GM18867 (cell line): ENCODE measurements around the gene DPEP2NB.
A peak's percentile ranks its signal among the peaks of the same experiment; 100 is the strongest.
"Not testable (repeated sequence)": the region's sequence is repeated elsewhere in the genome, so short reads cannot be mapped to it uniquely, and the experiment has no call there.

ENCODE experiments used
- ATAC-seq: cut with Tn5 transposase; IDR thresholded peaks from one replicate; pipeline ENCODE4 v1.9.1; 2021; ENCODE audit warnings: mild to moderate bottlenecking, moderate library complexity; ENCODE audit not compliant: unreplicated experiment

DPEP2NB gene

GRCh38 chr16:68019167-68019680 is 3.5 kb upstream of the DPEP2NB start:
- ATAC-seq: no peak

DNA sequence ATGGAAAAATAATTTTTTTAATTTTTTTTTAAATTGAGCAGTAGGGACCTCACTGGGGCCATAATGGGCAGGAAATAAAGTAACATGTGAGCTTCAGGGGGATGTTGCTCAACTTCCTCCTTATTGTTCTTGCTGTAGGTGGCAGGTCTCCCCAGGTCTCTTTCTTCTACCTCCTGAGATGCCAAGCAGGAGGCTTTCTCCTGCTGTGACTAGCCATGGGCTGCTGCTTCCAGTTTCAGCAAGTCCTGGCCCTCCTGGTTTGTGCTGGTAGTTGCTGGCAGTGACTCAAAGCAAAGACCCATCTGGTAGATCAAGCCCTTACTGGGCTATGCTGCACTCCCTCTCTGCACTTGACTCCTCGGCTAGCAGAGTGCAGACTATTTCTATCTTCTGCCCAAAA is 2.3 kb downstream of the DPEP2NB start:
- no peak for ATAC-seq

- not testable (repeated sequence) for ATAC-seq
These were observed 5.8 kb downstream of the DPEP2NB start for GRCh38 chr16:68009872-68010271.

DNA sequence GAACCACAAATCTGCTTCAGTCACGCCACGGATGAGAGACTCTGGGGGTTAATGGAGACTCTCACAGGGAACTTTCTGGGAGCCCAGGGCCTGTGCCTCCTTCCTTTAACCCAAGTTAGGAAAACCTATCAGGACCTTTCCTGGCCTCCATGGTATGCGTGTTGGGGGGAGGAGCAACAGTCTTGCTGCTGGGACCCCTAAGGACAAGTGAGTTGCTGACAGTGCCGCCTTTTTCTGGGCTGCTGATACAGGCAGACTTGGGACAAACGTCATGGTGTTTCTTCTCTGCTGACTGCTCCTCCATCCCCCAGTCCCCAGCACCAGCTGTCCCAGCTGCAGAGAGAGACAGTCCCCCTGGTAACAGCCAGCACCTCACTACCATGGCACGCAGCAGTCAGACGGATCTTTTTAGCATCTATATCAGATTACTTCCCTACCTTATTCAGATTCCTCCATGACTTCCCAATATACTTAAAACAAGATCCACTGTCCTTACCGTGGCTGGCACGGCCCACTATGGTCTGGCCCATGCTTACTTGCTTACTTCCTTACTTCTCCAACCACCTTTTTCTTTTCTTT is 6.5 kb downstream of the DPEP2NB start:
- no peak for ATAC-seq

DNA sequence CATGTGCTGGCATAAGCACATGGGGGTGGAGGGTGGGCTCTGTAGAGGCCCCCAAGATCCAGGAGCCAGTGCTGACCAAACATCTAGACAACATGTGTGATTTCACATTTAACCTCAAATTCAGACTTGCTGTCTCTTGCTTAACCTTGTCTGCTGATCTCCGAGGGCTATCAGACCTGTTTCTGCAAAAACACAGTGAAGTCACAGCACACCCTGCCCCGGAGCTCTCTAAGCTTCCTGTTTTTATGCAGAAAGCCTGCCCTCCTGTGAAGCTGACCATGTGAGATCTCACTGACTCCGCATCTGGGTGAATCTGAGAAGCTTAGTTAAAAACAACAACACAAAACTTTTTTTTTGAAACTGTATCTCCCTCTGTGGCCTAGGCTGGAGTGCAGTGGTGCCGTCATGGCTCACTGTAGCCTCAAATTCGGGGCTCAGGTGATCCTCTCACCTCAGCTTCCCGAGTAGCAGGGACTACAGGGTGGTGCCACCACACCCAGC is 9.9 kb downstream of the DPEP2NB start:
- ATAC-seq: no peak

DNA sequence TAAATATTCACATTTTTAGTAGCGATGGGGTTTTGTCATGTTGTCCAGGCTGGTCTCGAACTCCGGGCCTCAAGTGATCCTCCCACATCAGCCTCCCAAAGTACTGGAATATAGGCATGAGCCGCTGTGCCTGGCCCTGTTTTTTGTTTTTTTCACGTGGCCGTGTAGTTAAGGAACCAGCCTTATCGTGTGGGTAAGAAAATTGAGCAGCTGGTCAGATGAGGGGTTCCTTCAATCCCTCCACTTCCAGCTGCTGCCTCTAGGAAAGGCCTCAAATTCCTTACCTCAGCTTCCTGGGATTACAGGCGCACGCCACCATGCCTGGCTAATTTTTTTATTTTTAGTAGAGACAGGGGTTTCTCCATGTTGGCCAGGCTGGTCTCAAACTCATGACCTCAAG is 10.5 kb downstream of the DPEP2NB start:
- no peak for ATAC-seq

- ATAC-seq: no peak
These were observed 12.7 kb downstream of the DPEP2NB start for GRCh38 chr16:68003031-68003430.

DNA sequence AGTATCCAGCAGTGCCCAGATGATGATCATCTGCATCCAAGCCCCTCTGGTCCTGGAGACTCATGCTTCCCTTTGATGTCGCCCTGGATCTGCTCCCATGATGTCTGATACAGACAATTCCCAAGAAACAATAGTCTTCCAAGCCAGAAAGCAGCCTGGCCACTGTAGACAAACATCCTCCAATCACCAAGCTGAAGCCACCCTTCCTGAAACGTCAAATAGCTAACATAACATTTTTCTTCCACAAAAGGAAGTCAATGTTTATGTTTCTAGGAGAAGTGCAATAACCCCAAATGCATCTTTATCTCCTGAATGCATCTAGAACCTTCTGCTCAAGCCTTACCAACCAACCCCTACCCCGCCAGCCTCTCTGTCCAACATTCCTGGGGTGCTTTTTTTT is 15.3 kb downstream of the DPEP2NB start:
- no peak for ATAC-seq

DNA sequence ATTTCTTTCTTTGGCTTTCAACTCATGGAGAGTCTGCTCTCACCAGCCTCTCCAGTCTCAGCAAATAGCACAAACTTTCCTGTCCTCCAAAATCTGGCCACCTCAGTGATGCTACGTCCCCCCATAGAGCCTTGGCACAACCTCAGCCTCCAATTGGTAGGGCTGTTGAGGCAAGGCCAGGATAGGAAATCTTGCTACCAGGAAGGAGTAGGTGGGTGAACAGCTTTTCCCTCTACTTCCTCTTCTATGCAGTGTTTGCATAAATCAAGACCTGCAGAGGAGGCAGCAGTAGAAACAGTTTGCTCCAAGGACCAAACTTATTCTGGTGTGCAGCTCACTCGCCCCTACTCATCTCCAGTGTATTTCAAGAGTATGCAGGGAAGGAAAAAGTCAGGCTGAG is 15.7 kb downstream of the DPEP2NB start:
- ATAC-seq: no peak

DNA sequence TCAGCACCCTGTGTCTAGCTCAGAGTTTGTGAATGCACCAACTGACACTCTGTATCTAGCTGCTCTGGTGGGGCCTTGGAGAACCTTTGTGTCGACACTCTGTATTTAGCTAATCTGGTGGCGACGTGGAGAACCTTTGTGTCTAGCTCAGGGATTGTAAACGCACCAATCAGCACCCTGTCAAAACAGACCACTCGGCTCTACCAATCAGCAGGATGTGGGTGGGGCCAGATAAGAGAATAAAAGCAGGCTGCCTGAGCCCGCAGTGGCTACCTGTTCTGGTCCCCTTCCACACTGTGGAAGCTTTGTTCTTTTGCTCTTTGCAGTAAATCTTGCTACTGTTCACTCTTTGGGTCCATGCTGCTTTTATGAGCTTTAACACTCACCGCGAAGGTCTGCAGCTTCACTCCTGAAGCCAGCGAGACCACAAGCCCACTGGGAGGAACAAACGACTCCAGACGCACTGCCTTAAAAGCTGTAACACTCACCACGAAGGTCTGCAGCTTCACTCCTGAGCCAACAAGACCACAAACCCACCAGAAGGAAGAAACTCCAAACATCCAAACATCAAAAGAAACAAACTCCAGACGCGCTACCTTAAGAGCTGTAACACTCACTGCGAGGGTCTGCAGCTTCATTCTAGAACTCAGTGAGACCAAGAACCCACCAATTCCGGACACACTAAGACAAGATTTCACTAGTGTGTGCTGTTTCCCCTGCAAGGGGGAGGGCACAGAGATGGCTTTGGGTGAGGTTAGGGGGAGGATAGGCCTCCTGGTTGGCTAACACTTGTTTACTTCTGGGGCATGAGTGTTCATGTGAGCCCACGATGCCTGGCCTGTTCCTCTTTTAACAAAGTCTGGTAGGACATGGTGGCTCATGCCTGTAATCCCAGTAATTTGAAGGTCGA is 16.7 kb downstream of the DPEP2NB start, which contains the start of gene DPEP2:
TSS of gene DPEP2 (minus strand) at position 706 of the 910 bp plus-strand sequence. CDS start 6,272 bp downstream, outside the sequence.
- ATAC-seq: not testable (repeated sequence)

- not testable (repeated sequence) for ATAC-seq
These were observed 17.4 kb downstream of the DPEP2NB start for GRCh38 chr16:67998231-67998778.

DNA sequence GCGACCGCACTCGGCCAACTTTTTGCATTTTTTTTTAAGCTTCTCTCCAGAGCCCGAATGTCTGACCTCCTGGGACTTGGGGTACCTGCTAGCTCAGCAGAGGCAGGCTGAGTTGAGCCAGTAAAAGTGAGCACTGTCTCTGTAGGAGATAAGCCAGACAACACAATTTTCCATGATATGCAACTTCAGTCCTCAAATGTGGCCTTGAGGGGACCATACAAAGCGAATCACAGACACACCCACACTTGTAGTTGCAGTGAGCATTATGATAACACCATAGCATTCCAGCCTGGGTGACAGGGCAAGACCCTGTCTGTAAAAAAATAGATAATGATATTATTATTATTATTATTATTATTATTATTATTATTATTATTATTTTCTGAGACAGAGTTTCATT is 19.0 kb downstream of the DPEP2NB start:
- ATAC-seq: no peak

DNA sequence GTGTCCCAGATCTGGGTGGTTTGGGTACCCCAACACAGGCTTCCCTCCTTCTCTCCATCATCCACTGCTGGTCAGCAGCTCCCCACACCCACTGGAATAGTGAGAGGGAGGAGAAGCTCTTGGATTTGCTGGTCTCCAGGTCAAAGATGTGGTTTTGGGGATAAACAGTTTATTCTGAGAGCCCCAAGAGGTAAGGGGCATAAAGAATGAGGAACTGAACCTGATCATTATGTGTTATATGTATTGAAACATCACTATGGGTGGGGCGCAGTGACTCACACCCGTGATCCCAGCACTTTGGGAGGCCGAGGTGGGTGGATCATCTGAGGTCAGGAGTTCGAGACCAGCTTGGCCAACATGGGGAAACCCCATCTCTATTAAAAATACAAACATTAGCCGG is 20.3 kb downstream of the DPEP2NB start:
- ATAC-seq: no peak

DNA sequence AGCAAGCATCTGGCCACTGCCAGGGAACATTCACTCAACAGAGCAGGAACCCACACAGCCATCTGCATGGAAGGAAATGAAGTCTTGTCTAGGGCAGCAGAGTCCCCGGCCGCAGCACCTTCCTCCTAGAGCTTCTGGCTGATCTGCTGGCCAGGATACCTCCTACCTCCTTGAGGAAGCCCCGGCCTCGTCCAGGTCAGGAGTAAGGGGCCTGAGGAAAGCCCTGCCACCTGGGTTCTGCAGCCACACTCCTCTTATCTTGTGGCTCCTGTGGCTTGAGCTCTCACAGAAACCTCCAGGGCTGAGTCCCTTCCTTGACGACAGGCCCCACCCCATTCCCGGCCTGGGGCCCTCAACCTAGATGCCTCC is 21.7 kb downstream of the DPEP2NB start:
- ATAC-seq: not testable (repeated sequence)

DNA sequence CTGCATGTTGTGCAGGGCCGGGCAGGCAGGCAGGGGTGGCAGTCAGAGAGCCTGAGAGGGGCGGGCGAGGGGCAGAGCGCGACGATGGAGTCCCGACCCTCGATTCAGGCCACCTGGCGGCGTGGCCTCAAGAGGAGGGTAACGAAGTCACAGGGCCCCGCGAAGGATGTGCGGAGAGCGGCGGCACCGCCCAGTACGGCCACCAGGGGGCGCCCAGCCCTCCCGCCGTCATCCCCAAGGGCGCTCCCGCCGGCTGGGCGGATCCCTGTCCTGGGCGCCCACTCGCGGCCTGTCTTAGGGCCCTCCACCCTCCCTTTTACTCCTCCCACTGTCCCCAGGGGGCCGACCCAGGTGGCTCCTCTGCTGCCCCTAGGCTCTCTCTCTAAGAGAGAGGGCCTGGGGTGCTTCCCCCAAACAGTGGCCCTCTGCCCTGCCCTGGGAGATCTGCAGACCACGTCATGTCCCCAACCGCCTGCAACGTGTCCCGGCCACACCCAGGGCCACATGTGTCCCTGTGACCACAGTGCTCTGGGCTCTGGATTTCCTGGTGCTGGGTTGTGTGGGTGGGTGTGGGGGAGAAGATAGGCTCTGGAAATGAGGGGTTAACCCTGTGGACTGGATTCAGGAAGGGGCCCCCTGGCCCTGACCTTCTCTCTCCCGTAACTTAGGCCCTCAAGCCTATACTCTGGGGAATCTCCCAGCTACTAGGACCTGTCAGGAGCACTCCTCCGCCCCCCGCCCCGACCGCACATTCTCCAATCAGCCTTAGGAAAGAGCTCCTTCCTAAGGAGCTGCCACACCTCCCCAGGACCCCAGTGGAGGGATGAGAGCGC is 22.3 kb downstream of the DPEP2NB start:
- peak; percentile 74 for ATAC-seq

- no peak for ATAC-seq
These were observed 23.0 kb downstream of the DPEP2NB start for GRCh38 chr16:67992661-67993206.

GRCh38 chr16:67990018-67990386 is 25.7 kb downstream of the DPEP2NB start:
- ATAC-seq: no peak

GRCh38 chr16:67989322-67990017 is 26.2 kb downstream of the DPEP2NB start:
- no peak for ATAC-seq

DNA sequence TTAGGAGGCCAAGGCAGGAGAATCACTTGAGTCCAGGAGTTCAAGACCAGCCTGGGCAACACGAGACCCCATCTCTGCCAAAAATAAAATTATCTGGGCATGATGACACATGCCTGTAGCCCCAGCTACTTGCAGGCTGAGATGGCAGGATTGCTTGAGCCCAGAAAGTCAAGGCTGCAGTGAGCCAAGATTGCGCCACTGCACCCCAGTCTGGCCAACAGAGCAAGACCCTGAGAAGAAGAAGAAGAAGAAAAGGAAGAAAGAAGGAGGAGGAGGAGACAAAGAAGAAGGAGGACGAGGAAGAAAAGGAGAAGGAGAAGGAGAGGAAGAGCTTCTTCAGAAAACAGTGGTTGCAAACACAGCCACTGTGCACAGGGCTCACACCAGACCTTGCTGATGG is 27.0 kb downstream of the DPEP2NB start:
- ATAC-seq: no peak
